ENCODE results near the gene PHF21A.

DNA sequence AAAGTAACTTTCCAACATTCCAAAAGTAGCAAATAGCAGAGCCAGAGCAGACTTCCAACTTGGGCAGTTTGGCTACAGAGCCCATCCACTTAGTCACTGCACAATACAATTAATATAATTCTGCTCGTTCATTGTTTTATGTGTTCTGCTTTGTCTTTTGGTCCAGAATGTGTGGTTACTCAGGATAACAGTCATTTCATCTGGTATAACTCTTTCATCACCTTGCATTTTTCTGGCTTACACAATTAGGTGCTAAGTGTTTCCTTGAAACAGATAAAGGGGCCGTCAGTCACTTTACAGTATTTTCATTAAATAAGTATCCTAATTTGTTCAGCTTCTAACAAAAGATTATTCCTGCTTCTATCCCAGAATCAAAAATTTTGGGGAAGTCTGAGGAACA is 111.6 kb downstream of the PHF21A start:
- TF ChIP-seq, protein P1, sequence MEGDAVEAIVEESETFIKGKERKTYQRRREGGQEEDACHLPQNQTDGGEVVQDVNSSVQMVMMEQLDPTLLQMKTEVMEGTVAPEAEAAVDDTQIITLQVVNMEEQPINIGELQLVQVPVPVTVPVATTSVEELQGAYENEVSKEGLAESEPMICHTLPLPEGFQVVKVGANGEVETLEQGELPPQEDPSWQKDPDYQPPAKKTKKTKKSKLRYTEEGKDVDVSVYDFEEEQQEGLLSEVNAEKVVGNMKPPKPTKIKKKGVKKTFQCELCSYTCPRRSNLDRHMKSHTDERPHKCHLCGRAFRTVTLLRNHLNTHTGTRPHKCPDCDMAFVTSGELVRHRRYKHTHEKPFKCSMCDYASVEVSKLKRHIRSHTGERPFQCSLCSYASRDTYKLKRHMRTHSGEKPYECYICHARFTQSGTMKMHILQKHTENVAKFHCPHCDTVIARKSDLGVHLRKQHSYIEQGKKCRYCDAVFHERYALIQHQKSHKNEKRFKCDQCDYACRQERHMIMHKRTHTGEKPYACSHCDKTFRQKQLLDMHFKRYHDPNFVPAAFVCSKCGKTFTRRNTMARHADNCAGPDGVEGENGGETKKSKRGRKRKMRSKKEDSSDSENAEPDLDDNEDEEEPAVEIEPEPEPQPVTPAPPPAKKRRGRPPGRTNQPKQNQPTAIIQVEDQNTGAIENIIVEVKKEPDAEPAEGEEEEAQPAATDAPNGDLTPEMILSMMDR (IDR thresholded peaks at IDR 0.05; ENCODE audit: low read length) = no peak
- TF ChIP-seq EZH2 (IDR thresholded peaks at IDR 0.05; ENCODE audit: borderline replicate concordance, low read length) = no peak

Data from OCI-LY1 (cell line).